K562 (cell line): ENCODE data around the gene TULP4.

Source experiments
- CTCF ChIP-seq, 3 experiments: IDR thresholded peaks in 2 of 3; conservative IDR thresholded peaks in 1 of 3; 2 replicates each; pipeline ENCODE4 v1.5.1; 2011 to 2012; ENCODE audit warnings: low read length in 3 of 3, mild to moderate bottlenecking in 3 of 3, control low read depth in 2 of 3, improper control_type of control experiment in 1 of 3, inconsistent platforms in 1 of 3, low read depth in 1 of 3, mixed read lengths in 1 of 3, moderate library complexity in 1 of 3; ENCODE audit not compliant: insufficient read depth in 2 of 3
- DPF2 ChIP-seq: fragments of 450-650 bp; IDR thresholded peaks from 2 replicates; pipeline ENCODE4 v1.6.1; 2016
- EWSR1 ChIP-seq: fragments of 450-650 bp; IDR thresholded peaks from 2 replicates; pipeline ENCODE4 v1.6.1; 2018; ENCODE audit warnings: borderline replicate concordance, mild to moderate bottlenecking, low read depth, moderate library complexity; ENCODE audit not compliant: partially characterized antibody
- FOS ChIP-seq: IDR thresholded peaks from 3 replicates; pipeline ENCODE4 v1.6.1; 2011; ENCODE audit not compliant: insufficient read length; ENCODE audit errors: extremely low read depth
- HNRNPLL ChIP-seq: fragments of 200-400 bp; formaldehyde crosslinking; IDR thresholded peaks from 2 replicates; pipeline ENCODE4 v1.6.1; 2017; ENCODE audit warnings: low read length, low read depth, mild to moderate bottlenecking; ENCODE audit not compliant: poor library complexity, severe bottlenecking
- MXI1 ChIP-seq: IDR thresholded peaks from 2 replicates; pipeline ENCODE4 v1.6.1; 2011; ENCODE audit warnings: low read depth, mild to moderate bottlenecking, improper control_type of control experiment, low read length
- ZNF280B ChIP-seq: fragments of 250-450 bp; sonication (Bioruptor Pico); IDR thresholded peaks from 2 replicates; pipeline ENCODE4 v1.5.1; 2021; ENCODE audit warnings: mild to moderate bottlenecking

DNA sequence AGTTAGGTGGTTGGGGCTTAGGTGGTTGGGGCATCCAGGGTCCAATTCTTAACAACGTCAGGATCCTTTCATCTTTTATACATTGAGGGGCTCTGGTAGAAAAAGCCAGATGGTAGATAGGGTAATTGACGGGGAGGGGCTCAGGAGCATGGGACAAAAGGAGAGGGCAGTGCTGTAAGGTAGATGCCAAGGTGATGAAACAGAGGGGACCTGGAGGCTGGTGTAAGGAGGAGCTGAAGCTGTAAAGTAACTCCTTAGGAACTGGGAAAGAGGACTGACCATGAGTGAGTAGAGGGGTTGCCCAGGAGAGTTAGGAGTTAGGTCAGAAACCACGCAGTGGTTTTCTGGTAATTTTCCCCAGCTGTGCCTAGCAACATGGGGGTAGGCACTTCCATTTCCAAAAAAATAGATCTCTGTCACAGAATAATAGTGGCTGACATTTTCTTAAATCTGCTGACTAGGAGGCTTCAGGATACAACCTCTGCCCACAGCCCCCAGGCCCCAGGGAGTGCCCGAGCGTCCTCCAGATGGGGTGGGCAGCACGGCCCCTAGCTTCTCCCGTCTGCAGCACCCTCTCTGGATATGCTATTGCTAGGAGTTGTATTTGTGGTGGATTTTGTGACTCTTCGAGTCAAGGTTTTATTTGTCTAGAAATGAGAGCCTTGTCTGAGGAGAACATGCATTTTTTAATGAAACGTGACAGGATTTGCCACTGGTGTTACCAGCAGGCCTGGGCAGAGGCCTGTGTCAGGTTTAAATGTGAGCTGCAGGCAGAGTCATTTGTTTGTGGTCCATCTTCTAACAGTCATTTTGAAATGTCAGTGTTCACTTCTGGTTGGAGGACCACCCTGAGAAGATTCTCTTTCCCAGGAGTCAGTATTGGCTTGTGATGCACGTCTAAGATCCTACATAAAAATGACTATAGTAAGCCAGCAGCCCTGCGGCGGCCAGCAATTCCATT is 44.6 kb downstream of the TULP4 start:
- TF ChIP-seq FOS = no peak
- TF ChIP-seq DPF2 = no peak
- no peak for TF ChIP-seq ZNF280B (CRISPR knock-in tag)
- TF ChIP-seq MXI1 = no peak
- no peak for TF ChIP-seq HNRNPLL
- TF ChIP-seq EWSR1 = no peak
- no peak for TF ChIP-seq CTCF (IDR thresholded peaks at IDR 0.05 in 2 of 3, conservative IDR thresholded peaks at IDR 0.05 in 1 of 3; ENCODE audit: insufficient read depth in 2 of 3, low read depth in 1 of 3, low read length in 3 of 3)
